NCI-H1694 (cell line): ENCODE measurements around the gene EFEMP2.

Experiments
- DNase-seq: peaks from one replicate; lab custom pipeline; 2025; lab: John Stamatoyannopoulos, UW

Gene EFEMP2

GRCh38 chr11:65865550-65866172, 6.9 kb downstream of the EFEMP2 start:
- DNase-seq, result no peak

GRCh38 chr11:65864706-65865471, 7.7 kb downstream of the EFEMP2 start:
- DNase-seq, result no peak

- no peak for DNase-seq
Measured at GRCh38 chr11:65863889-65864705, 8.5 kb downstream of the EFEMP2 start.

- DNase-seq, result no peak
Measured at GRCh38 chr11:65862941-65863888, 9.4 kb downstream of the EFEMP2 start.

GRCh38 chr11:65862191-65862735, 10.3 kb downstream of the EFEMP2 start:
- DNase-seq, result no peak

- DNase-seq, result no peak
Measured at GRCh38 chr11:65861533-65862183, 10.9 kb downstream of the EFEMP2 start.

GRCh38 chr11:65861165-65861505, 11.5 kb downstream of the EFEMP2 start:
- no peak for DNase-seq

GRCh38 chr11:65860278-65861164, 12.1 kb downstream of the EFEMP2 start, which contains the start of gene MUS81:
MUS81 (plus strand) TSS chr11:65860433; CDS start chr11:65860754, 321 bp downstream.
- peak; percentile 94 for DNase-seq

- DNase-seq, result no peak
Measured at GRCh38 chr11:65859812-65860277, 12.8 kb downstream of the EFEMP2 start.

GRCh38 chr11:65859095-65859811, 13.3 kb downstream of the EFEMP2 start:
- DNase-seq, result peak; percentile 96

GRCh38 chr11:65858681-65859087, 13.9 kb downstream of the EFEMP2 start:
- no peak for DNase-seq

- peak; percentile 83 for DNase-seq
Measured at GRCh38 chr11:65857853-65858680, 14.5 kb downstream of the EFEMP2 start, which contains the start of gene CFL1. CFL1 (minus strand) TSS chr11:65858180; CDS start chr11:65858099, 81 bp downstream.

- no peak for DNase-seq
Measured at GRCh38 chr11:65857500-65857852, 15.1 kb downstream of the EFEMP2 start.

- no peak for DNase-seq
Measured at GRCh38 chr11:65856689-65857499, 15.7 kb downstream of the EFEMP2 start.

GRCh38 chr11:65855927-65856363, 16.7 kb downstream of the EFEMP2 start:
- DNase-seq, result no peak

GRCh38 chr11:65854852-65855837, 17.5 kb downstream of the EFEMP2 start:
- no peak for DNase-seq
